ENCODE results near the gene DDIT4. TPM values are rescaled to one million over a fixed set of nuclear protein-coding genes. Genes with fewer than 3 reads are reported as not detected.
"Not testable (repeated sequence)": the region's sequence is repeated elsewhere in the genome, so short reads cannot be mapped to it uniquely, and the experiment has no call there.

Gene DDIT4
- total RNA-seq, 1 donor from 2014 or later: 36.9 TPM

- Mint-ChIP-seq H3K9me3 (ENCODE audit: low read depth) (no peaks in the 10 kb centered on the region), H3K36me3 (ENCODE audit: insufficient read depth) (no peaks in the 10 kb centered on the region), H3K4me1 (ENCODE audit: low read depth) (peaks cover 17% of the 10 kb centered on the region), H3K4me3 (ENCODE audit: low read depth) (no peak overlapping the region), H3K27ac (no peak overlapping the region), H3K27me3 (no peaks in the 10 kb centered on the region)
- DNase-seq (ENCODE audit: low spot score, unreplicated experiment): no peak
- TF ChIP-seq CTCF (IDR thresholded peaks at IDR 0.05; ENCODE audit: unreplicated experiment): no peak
Observed at GRCh38 chr10:72243822-72244437, 29.8 kb upstream of the DDIT4 start.

- H3K36me3 Mint-ChIP-seq (ENCODE audit: insufficient read depth): no peaks in the 10 kb centered on the region
- no peaks in the 10 kb centered on the region for H3K27me3 Mint-ChIP-seq
- no peak overlapping the region for H3K4me3 Mint-ChIP-seq (ENCODE audit: low read depth)
- no peak for TF ChIP-seq CTCF (IDR thresholded peaks at IDR 0.05; ENCODE audit: unreplicated experiment)
- H3K9me3 Mint-ChIP-seq (ENCODE audit: low read depth): no peaks in the 10 kb centered on the region
- DNase-seq (ENCODE audit: low spot score, unreplicated experiment): no peak
- peak overlapping the region; percentile 63 for H3K27ac Mint-ChIP-seq
- peaks cover 17% of the 10 kb centered on the region for H3K4me1 Mint-ChIP-seq (ENCODE audit: low read depth)
Observed at GRCh38 chr10:72244573-72245038, 29.1 kb upstream of the DDIT4 start.

GRCh38 chr10:72245949-72246525 lies 27.7 kb upstream of the DDIT4 start:
- TF ChIP-seq CTCF (IDR thresholded peaks at IDR 0.05; ENCODE audit: unreplicated experiment): no peak
- Mint-ChIP-seq H3K4me3 (ENCODE audit: low read depth) (no peak overlapping the region), H3K27me3 (no peaks in the 10 kb centered on the region), H3K36me3 (ENCODE audit: insufficient read depth) (no peaks in the 10 kb centered on the region), H3K9me3 (ENCODE audit: low read depth) (no peaks in the 10 kb centered on the region), H3K4me1 (ENCODE audit: low read depth) (peaks cover 17% of the 10 kb centered on the region), H3K27ac (no peak overlapping the region)
- DNase-seq (ENCODE audit: low spot score, unreplicated experiment): no peak

- H3K27ac Mint-ChIP-seq: peak overlapping the region; percentile 79
- peak overlapping the region; percentile 55 for H3K4me3 Mint-ChIP-seq (ENCODE audit: low read depth)
- H3K4me1 Mint-ChIP-seq (ENCODE audit: low read depth): peaks cover 19% of the 10 kb centered on the region
- no peaks in the 10 kb centered on the region for H3K27me3 Mint-ChIP-seq
- no peak for TF ChIP-seq CTCF (IDR thresholded peaks at IDR 0.05; ENCODE audit: unreplicated experiment)
- H3K36me3 Mint-ChIP-seq (ENCODE audit: insufficient read depth): no peaks in the 10 kb centered on the region
- no peaks in the 10 kb centered on the region for H3K9me3 Mint-ChIP-seq (ENCODE audit: low read depth)
- no peak for DNase-seq (ENCODE audit: low spot score, unreplicated experiment)
Observed at GRCh38 chr10:72248468-72249151, 25.1 kb upstream of the DDIT4 start.

GRCh38 chr10:72249176-72249862 lies 24.4 kb upstream of the DDIT4 start:
- DNase-seq (ENCODE audit: low spot score, unreplicated experiment); H3K4me3 Mint-ChIP-seq (ENCODE audit: low read depth); H3K9me3 Mint-ChIP-seq (ENCODE audit: low read depth); H3K27me3 Mint-ChIP-seq; H3K36me3 Mint-ChIP-seq (ENCODE audit: insufficient read depth): not testable (repeated sequence)
- H3K4me1 Mint-ChIP-seq (ENCODE audit: low read depth): peaks cover 19% of the 10 kb centered on the region
- H3K27ac Mint-ChIP-seq: peak overlapping the region; percentile 79

Data from progenitor cell of endocrine pancreas (in vitro differentiated cells).